GM12878 (cell line): ENCODE data around the gene TDRD9. TPM values are rescaled to one million over a fixed set of nuclear protein-coding genes. Genes with fewer than 3 reads are reported as not detected.

Experiments
- ATAC-seq: fragments of 200-7000 bp; cut with Tn5 transposase; 3 replicates; pipeline ENCODE4 v1.9.1; 2020; ENCODE audit warnings: mild to moderate bottlenecking, moderate library complexity
- BruUV-seq: library from RNA; stranded (reverse); fragments of 400-500 nt; replicated peaks from 2 replicates; lab custom pipeline; 2021; lab: Mats Ljungman, UMichigan
- CTCF ChIA-PET: fragments of 300-600 bp; sonication (Branson Sonifier 250); formaldehyde crosslinking; extraction: SDS; loops from one replicate; lab custom pipeline; 2021; ENCODE audit warnings: inconsistent platforms; lab: Yijun Ruan, JAX
- POLR2A ChIA-PET: fragments of 350-600 bp; formaldehyde crosslinking; extraction: SDS; loops from one replicate; lab custom pipeline; 2021; ENCODE audit warnings: inconsistent platforms; lab: Charles Lee
- RAD21 ChIA-PET: fragments of 300-600 bp; sonication (Branson Sonifier 250); formaldehyde crosslinking; loops from one replicate; lab custom pipeline; 2023; ENCODE audit warnings: antibody characterized with exemption; ENCODE audit not compliant: unreplicated experiment; lab: Charles Lee
- SMC1A ChIA-PET: fragments of 300-600 bp; sonication (Branson Sonifier 250); formaldehyde crosslinking; loops from one replicate; lab custom pipeline; 2023; ENCODE audit not compliant: unreplicated experiment, uncharacterized antibody; lab: Charles Lee
- DNase-seq: peaks from one replicate; pipeline ENCODE4 v3.0.0-alpha.2; 2011; ENCODE audit warnings: low read depth, low spot score
- FAIRE-seq: peaks from 3 replicates; lab custom pipeline; 2011; peaks lifted over from hg19 to GRCh38; lab: Jason Lieb, UNC
- H2AFZ ChIP-seq: 2 replicates; pipeline ENCODE4 v1.6.0; 2011; ENCODE audit warnings: low read depth, low read length, control low read depth; ENCODE audit not compliant: control insufficient read depth
- H3K27ac ChIP-seq: 2 replicates; pipeline ENCODE4 v1.5.1; 2011; ENCODE audit warnings: control low read depth; ENCODE audit not compliant: control insufficient read depth, insufficient read depth
- H3K27me3 ChIP-seq, 2 experiments: replicated peaks in 1 of 2; 2 replicates each; pipeline versions ENCODE4 v1.6.0 to v1.6.1; 2011; ENCODE audit warnings: low read length in 1 of 2; ENCODE audit not compliant: control insufficient read depth in 2 of 2, insufficient read depth in 2 of 2
- H3K36me3 ChIP-seq, 2 experiments: 2 replicates each; pipeline ENCODE4 v1.5.1; 2011; ENCODE audit warnings: low read length in 1 of 2; ENCODE audit not compliant: control insufficient read depth in 2 of 2, insufficient read depth in 2 of 2
- H3K4me1 ChIP-seq: 2 replicates; pipeline ENCODE4 v1.6.1; 2011; ENCODE audit warnings: mild to moderate bottlenecking, low read length, moderate library complexity, mixed read lengths; ENCODE audit not compliant: control insufficient read depth, insufficient read depth
- H3K4me2 ChIP-seq: 2 replicates; pipeline ENCODE4 v1.6.0; 2011; ENCODE audit warnings: control low read depth; ENCODE audit not compliant: control insufficient read depth, insufficient read depth
- H3K4me3 ChIP-seq: fragments of 200-600 bp; sonication (generic); 2 replicates; pipeline ENCODE4 v1.5.1; 2016
- H3K79me2 ChIP-seq: 2 replicates; pipeline ENCODE4 v1.6.0; 2011; ENCODE audit warnings: low read length; ENCODE audit not compliant: control insufficient read depth, insufficient read depth
- H3K9ac ChIP-seq: 2 replicates; pipeline ENCODE4 v1.8.0; 2011; ENCODE audit warnings: low read length, control low read depth, mixed read lengths; ENCODE audit not compliant: control insufficient read depth, insufficient read depth
- H3K9me3 ChIP-seq: replicated peaks from 3 replicates; pipeline ENCODE4 v1.5.1; 2011; ENCODE audit warnings: mild to moderate bottlenecking, low read length; ENCODE audit not compliant: control insufficient read depth, insufficient read depth
- H4K20me1 ChIP-seq: 2 replicates; pipeline ENCODE4 v1.6.0; 2011; ENCODE audit not compliant: control insufficient read depth, insufficient read depth
- CBX3 ChIP-seq: fragments of 200-600 bp; sonication (generic); IDR thresholded peaks from 2 replicates; pipeline ENCODE4 v1.6.1; 2016; ENCODE audit warnings: low read depth, borderline replicate concordance
- CHD4 ChIP-seq: fragments of 200-600 bp; sonication (generic); IDR thresholded peaks from 2 replicates; pipeline ENCODE4 v1.6.1; 2016; ENCODE audit warnings: mild to moderate bottlenecking
- CREB1 ChIP-seq: IDR thresholded peaks from 2 replicates; pipeline ENCODE4 v1.6.1; 2012; ENCODE audit warnings: low read depth, mild to moderate bottlenecking, inconsistent platforms
- FOXK2 ChIP-seq: fragments of 450-650 bp; IDR thresholded peaks from 2 replicates; pipeline ENCODE4 v1.6.1; 2017; ENCODE audit warnings: mild to moderate bottlenecking, moderate library complexity
- GATAD2B ChIP-seq: fragments of 450-650 bp; conservative IDR thresholded peaks from 2 replicates; pipeline ENCODE4 v1.6.1; 2017; ENCODE audit warnings: low read depth, mild to moderate bottlenecking, moderate library complexity
- NR2C2 ChIP-seq: IDR thresholded peaks from 2 replicates; pipeline ENCODE4 v1.6.1; 2011; ENCODE audit warnings: borderline replicate concordance, low read depth; ENCODE audit not compliant: control insufficient read depth, insufficient read length
- PML ChIP-seq: IDR thresholded peaks from 2 replicates; pipeline ENCODE4 v1.6.1; 2012; ENCODE audit warnings: low read length, inconsistent platforms
- TAF1 ChIP-seq: IDR thresholded peaks from 2 replicates; pipeline ENCODE4 v1.6.1; 2011; ENCODE audit warnings: mild to moderate bottlenecking, low read depth, low read length, borderline replicate concordance
- ZBED1 ChIP-seq: IDR thresholded peaks from 2 replicates; pipeline ENCODE4 v1.6.1; 2016; ENCODE audit warnings: borderline replicate concordance
- ZNF274 ChIP-seq: IDR thresholded peaks from one replicate; pipeline ENCODE4 v1.8.0; 2011; ENCODE audit not compliant: insufficient read length, insufficient read depth
- ZNF622 ChIP-seq: fragments of 450-650 bp; IDR thresholded peaks from 2 replicates; pipeline ENCODE4 v1.6.1; 2017; ENCODE audit warnings: mild to moderate bottlenecking, inconsistent platforms
- ZZZ3 ChIP-seq: IDR thresholded peaks from 2 replicates; pipeline ENCODE4 v1.6.1; 2011; ENCODE audit warnings: low read depth; ENCODE audit not compliant: control insufficient read depth, insufficient read length
- WGBS: methylation state at CpG from one replicate; pipeline ENCODE4 v1.1.6; 2016; ENCODE audit warnings: low lambda C conversion rate; ENCODE audit not compliant: insufficient replicate concordance, insufficient coverage; ENCODE audit errors: missing lambda C conversion rate; 5-methylcytosine and 5-hydroxymethylcytosine counted together
- in situ Hi-C: fragments of 300-500 bp; cut with MboI; formaldehyde crosslinking; loops from 9 replicates; pipeline ENCODE4 v1.14.3; 2018; ENCODE audit warnings: mixed read lengths
- intact Hi-C: fragments of 100-400 bp; cut with micrococcal nuclease; formaldehyde crosslinking; loops from one replicate; pipeline ENCODE4 v1.14.2; 2022; ENCODE audit not compliant: unreplicated experiment
- polyA plus RNA-seq, 11 experiments: library from polyadenylated mRNA; depleted of rRNA in 4 of 11; unstranded in 6 of 11; stranded (reverse) in 5 of 11; fragments of >200 nt; fragmentation: Nextera tagmentation in 4 of 11; fragmentation: Illumina TruSeq in 1 of 11; extraction: Ambion mirVana in 4 of 11; extraction: Trizol in 1 of 11; gene quantifications; 1 replicate in 1 of 11; 2 replicates in 10 of 11; pipeline versions ENCODE4 v1.2.1 to v1.2.3, GENCODE V29; 2011 to 2016; ENCODE audit warnings: inconsistent platforms in 2 of 11, missing spikeins in 2 of 11, low read depth in 1 of 11
- total RNA-seq, 4 experiments: library from RNA; depleted of rRNA in 3 of 4; stranded (reverse); fragments of >200 nt in 3 of 4; fragmentation: Illumina TruSeq in 1 of 4; extraction: Trizol in 1 of 4; gene quantifications; 2 replicates each; pipeline versions ENCODE4 v1.2.1 to v1.2.3, GENCODE V29; 2013 to 2021
- TF ChIP-seq, protein P1 (sequence below): fragments of 450-650 bp; IDR thresholded peaks from 2 replicates; pipeline ENCODE4 v1.6.1; 2016; ENCODE audit warnings: mild to moderate bottlenecking, moderate library complexity, borderline replicate concordance
- TF ChIP-seq, protein P2 (sequence below): IDR thresholded peaks from 2 replicates; pipeline ENCODE4 v1.6.1; 2011; ENCODE audit warnings: borderline replicate concordance, low read depth, mild to moderate bottlenecking, moderate library complexity, low read length; ENCODE audit not compliant: insufficient read depth, poor library complexity, severe bottlenecking
- TF ChIP-seq, protein P3 (sequence below), 3 experiments: IDR thresholded peaks in 2 of 3; conservative IDR thresholded peaks in 1 of 3; 2 replicates each; pipeline ENCODE4 v1.5.1; 2011; ENCODE audit warnings: low read depth in 3 of 3, low read length in 3 of 3, mild to moderate bottlenecking in 3 of 3, control low read depth in 2 of 3, moderate library complexity in 2 of 3, inconsistent platforms in 1 of 3, mixed read lengths in 1 of 3; ENCODE audit not compliant: control insufficient read depth in 2 of 3, insufficient read depth in 1 of 3; ENCODE audit errors: extremely low read depth in 1 of 3
- TF ChIP-seq, protein P4 (sequence below): IDR thresholded peaks from 2 replicates; pipeline ENCODE4 v1.6.1; 2011; ENCODE audit warnings: borderline replicate concordance, low read depth, mild to moderate bottlenecking, moderate library complexity, mixed read lengths, low read length; ENCODE audit not compliant: insufficient read depth; ENCODE audit errors: extremely low read length

TDRD9 gene
- total and polyA plus RNA-seq, 10 of the 15 experiments (the other 5 are each of a cell fraction or from before 2014, with no cell fraction given) = 0.12 TPM; not detected in 9

DNA sequence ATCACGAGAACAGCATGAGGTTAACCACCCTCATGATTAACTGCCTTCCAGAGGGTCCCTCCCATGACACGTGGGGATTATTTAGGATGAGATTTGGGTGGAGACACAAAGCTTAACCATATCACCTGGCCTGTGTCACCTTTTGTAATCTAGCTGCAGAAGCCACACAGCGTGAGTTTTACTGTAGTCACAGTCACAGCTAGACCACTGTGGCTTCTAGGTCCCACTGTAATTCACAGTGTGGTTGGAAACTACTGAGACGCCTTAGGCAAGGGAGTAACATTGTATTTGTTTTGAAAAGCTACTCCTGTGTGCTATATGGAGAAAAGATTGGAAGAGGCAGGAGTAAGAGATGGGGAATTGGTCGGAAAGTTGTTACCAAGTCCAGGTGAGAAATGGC is 111.0 kb downstream of the TDRD9 start (continued):
- TF ChIP-seq, protein P1, sequence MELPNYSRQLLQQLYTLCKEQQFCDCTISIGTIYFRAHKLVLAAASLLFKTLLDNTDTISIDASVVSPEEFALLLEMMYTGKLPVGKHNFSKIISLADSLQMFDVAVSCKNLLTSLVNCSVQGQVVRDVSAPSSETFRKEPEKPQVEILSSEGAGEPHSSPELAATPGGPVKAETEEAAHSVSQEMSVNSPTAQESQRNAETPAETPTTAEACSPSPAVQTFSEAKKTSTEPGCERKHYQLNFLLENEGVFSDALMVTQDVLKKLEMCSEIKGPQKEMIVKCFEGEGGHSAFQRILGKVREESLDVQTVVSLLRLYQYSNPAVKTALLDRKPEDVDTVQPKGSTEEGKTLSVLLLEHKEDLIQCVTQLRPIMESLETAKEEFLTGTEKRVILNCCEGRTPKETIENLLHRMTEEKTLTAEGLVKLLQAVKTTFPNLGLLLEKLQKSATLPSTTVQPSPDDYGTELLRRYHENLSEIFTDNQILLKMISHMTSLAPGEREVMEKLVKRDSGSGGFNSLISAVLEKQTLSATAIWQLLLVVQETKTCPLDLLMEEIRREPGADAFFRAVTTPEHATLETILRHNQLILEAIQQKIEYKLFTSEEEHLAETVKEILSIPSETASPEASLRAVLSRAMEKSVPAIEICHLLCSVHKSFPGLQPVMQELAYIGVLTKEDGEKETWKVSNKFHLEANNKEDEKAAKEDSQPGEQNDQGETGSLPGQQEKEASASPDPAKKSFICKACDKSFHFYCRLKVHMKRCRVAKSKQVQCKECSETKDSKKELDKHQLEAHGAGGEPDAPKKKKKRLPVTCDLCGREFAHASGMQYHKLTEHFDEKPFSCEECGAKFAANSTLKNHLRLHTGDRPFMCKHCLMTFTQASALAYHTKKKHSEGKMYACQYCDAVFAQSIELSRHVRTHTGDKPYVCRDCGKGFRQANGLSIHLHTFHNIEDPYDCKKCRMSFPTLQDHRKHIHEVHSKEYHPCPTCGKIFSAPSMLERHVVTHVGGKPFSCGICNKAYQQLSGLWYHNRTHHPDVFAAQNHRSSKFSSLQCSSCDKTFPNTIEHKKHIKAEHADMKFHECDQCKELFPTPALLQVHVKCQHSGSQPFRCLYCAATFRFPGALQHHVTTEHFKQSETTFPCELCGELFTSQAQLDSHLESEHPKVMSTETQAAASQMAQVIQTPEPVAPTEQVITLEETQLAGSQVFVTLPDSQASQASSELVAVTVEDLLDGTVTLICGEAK = no peak
- TF ChIP-seq CHD4 = no peak

DNA sequence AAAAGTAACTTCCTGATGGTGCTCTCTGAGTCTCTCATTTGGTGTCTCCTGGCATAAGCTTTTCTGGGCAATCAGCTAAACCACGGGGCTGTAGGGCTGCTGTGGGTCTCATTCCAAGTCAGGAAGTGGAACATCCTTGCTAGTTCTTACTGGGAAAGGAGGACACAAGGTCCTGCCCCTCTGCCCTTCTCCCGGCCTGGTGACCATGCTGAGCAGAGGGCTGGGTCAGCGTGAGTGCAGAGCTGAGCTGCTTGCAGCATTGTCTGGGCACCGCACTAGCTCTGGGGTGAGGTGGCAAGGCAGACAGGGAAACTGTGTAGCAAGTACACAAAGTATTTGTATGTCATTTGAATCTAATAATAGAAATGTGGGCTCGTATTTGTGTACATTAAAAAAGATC is 112.3 kb downstream of the TDRD9 start:
- no peak overlapping the region for H3K4me2 ChIP-seq
- intact Hi-C loops (no loop called here), in situ Hi-C loops (no loop called here)
- no peak overlapping the region for H3K27ac ChIP-seq
- no peak overlapping the region for H3K4me3 ChIP-seq
- CTCF ChIA-PET = no interaction called here
- H4K20me1 ChIP-seq = no peaks in the 10 kb centered on the region; the same call in 1 of the 2 replicates
- SMC1A ChIA-PET = no interaction called here
- no peak for FAIRE-seq
- H3K9me3 ChIP-seq = no peaks in the 10 kb centered on the region
- H3K79me2 ChIP-seq = no peaks in the 10 kb centered on the region
- H3K9ac ChIP-seq = no peak overlapping the region
- RAD21 ChIA-PET = no interaction called here
- DNase-seq = no peak
- WGBS = 19% methylated on average over 5 of the region's 5 CpGs
- no peak for ATAC-seq
- H3K36me3 ChIP-seq = no peaks in the 10 kb centered on the region
- H2AFZ ChIP-seq = no peak overlapping the region
- H3K4me1 ChIP-seq = no peaks in the 10 kb centered on the region
- BruUV-seq = no TSS peak
- POLR2A ChIA-PET = no interaction called here
- H3K27me3 ChIP-seq = peaks cover 0 to 2% of the 10 kb centered on the region in 2 experiments; a peak in 3 of 4 replicates
- TF ChIP-seq GATAD2B (no peak), CBX3 (no peak), ZNF274 (no peak), ZZZ3 (no peak), NR2C2 (no peak), CREB1 (no peak), PML (no peak), ZNF622 (no peak), TAF1 (no peak), ZBED1 (no peak), FOXK2 (no peak)
- TF ChIP-seq, protein P2, sequence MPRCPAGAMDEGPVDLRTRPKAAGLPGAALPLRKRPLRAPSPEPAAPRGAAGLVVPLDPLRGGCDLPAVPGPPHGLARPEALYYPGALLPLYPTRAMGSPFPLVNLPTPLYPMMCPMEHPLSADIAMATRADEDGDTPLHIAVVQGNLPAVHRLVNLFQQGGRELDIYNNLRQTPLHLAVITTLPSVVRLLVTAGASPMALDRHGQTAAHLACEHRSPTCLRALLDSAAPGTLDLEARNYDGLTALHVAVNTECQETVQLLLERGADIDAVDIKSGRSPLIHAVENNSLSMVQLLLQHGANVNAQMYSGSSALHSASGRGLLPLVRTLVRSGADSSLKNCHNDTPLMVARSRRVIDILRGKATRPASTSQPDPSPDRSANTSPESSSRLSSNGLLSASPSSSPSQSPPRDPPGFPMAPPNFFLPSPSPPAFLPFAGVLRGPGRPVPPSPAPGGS = no peak
- TF ChIP-seq, protein P3, sequence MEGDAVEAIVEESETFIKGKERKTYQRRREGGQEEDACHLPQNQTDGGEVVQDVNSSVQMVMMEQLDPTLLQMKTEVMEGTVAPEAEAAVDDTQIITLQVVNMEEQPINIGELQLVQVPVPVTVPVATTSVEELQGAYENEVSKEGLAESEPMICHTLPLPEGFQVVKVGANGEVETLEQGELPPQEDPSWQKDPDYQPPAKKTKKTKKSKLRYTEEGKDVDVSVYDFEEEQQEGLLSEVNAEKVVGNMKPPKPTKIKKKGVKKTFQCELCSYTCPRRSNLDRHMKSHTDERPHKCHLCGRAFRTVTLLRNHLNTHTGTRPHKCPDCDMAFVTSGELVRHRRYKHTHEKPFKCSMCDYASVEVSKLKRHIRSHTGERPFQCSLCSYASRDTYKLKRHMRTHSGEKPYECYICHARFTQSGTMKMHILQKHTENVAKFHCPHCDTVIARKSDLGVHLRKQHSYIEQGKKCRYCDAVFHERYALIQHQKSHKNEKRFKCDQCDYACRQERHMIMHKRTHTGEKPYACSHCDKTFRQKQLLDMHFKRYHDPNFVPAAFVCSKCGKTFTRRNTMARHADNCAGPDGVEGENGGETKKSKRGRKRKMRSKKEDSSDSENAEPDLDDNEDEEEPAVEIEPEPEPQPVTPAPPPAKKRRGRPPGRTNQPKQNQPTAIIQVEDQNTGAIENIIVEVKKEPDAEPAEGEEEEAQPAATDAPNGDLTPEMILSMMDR (IDR thresholded peaks at IDR 0.05 in 2 of 3, conservative IDR thresholded peaks at IDR 0.05 in 1 of 3; ENCODE audit: control insufficient read depth in 2 of 3, extremely low read depth in 1 of 3, insufficient read depth in 1 of 3, low read depth in 3 of 3, low read length in 3 of 3) = no peak
- TF ChIP-seq, protein P4, sequence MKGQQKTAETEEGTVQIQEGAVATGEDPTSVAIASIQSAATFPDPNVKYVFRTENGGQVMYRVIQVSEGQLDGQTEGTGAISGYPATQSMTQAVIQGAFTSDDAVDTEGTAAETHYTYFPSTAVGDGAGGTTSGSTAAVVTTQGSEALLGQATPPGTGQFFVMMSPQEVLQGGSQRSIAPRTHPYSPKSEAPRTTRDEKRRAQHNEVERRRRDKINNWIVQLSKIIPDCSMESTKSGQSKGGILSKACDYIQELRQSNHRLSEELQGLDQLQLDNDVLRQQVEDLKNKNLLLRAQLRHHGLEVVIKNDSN = no peak
